Measurements from ENCODE around the gene BRME1.

Gene BRME1

DNA sequence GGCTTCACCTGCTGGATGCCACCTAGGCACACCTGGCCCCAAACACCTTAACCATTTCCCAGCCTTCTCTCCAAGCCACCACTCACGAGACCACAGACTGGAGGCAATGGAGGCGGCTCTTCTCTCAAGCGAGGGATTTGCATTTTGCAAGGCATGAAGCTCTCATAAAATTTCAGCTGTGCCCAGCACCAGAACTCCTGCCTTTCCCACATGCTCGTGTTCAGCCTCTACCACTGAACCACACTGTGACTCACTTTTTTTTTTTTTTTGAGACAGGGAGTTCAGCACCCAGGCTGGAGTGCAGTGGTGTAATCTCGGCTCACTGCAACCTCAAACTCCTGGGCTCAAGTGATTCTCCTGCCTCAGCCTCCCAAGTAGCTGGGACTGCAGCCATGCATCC, 18.4 kb downstream of the BRME1 start:
- H3K36me3 ChIP-seq (ENCODE audit: control insufficient read depth, insufficient read depth, low read length) = no peaks in the 10 kb centered on the region
- WGBS (ENCODE audit: insufficient coverage, insufficient read length) = no CpG with 5 or more reads among the region's 5 CpGs
- no peaks in the 10 kb centered on the region for H3K9me3 ChIP-seq (ENCODE audit: control insufficient read depth, insufficient read depth, low read length)
- H3K4me1 ChIP-seq (ENCODE audit: control insufficient read depth, insufficient read depth, low read length) = peaks cover 2% of the 10 kb centered on the region; the same call in 1 of the 2 replicates
- DNase-seq (ENCODE audit: low read depth, low spot score) = no peak
- H3K4me3 ChIP-seq (ENCODE audit: low read length) = no peak overlapping the region
- H3K27me3 ChIP-seq (ENCODE audit: control insufficient read depth, insufficient read depth, low read length) = no peaks in the 10 kb centered on the region
- no peak overlapping the region for H3K27ac ChIP-seq (ENCODE audit: low read length)

DNA sequence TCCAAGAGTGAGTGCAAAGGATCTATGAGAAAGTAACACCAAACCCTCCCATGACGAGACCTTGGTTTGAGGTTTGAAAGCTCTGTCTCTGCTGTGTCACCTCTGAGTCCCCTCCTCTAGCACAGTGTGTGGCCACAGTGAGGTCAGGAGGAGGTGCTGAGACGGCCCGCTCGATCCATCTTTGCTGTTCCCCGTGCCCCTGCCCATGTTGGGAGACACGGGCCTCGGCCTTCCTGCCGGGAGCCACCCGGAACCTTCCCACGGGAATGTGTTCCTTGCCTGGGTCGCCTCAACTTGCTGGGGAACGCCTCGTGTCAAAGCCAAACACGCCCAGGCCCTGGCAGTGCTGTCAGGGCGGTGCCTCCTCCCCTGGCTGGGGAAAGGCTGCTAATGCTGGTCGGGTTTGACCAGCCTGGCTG, 18.9 kb downstream of the BRME1 start:
- no peaks in the 10 kb centered on the region for H3K27me3 ChIP-seq (ENCODE audit: control insufficient read depth, insufficient read depth, low read length)
- H3K4me3 ChIP-seq (ENCODE audit: low read length) = no peak overlapping the region
- H3K4me1 ChIP-seq (ENCODE audit: control insufficient read depth, insufficient read depth, low read length) = peaks cover 3% of the 10 kb centered on the region; the same call in 1 of the 2 replicates
- H3K9me3 ChIP-seq (ENCODE audit: control insufficient read depth, insufficient read depth, low read length) = no peaks in the 10 kb centered on the region
- H3K36me3 ChIP-seq (ENCODE audit: control insufficient read depth, insufficient read depth, low read length) = no peaks in the 10 kb centered on the region
- no peak for DNase-seq (ENCODE audit: low read depth, low spot score)
- no CpG with 5 or more reads among the region's 16 CpGs for WGBS (ENCODE audit: insufficient coverage, insufficient read length)
- H3K27ac ChIP-seq (ENCODE audit: low read length) = no peak overlapping the region

DNA sequence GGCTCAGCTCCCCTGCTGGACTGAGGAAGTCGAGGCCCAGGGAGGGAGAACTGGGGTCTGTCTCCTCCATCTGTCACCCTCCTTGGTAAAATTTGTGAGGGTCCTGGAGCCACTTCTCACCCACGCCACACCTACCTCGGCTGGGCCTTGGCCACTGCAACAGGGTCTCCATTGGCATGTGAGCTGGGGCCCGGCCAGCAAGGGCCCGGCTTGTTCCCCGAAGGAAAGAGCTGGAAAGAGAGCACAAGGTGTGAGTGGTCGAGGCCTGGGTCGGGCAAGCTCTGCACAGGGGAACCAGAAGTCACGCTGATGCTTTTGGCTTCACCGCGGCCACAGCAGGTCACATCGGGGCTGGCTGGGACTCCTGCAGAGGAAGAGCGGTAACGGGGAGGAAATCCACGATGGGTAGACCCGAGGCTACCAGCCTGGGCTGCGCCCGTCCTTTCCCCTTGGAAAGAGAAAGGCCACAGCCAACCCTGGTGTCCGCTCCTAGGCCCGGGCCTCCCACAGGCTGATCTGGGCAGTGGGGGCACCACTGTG, 20.0 kb downstream of the BRME1 start:
- H3K4me1 ChIP-seq (ENCODE audit: control insufficient read depth, insufficient read depth, low read length) = peaks cover 9% of the 10 kb centered on the region; the same call in 1 of the 2 replicates
- H3K27me3 ChIP-seq (ENCODE audit: control insufficient read depth, insufficient read depth, low read length) = no peaks in the 10 kb centered on the region
- WGBS (ENCODE audit: insufficient coverage, insufficient read length) = no CpG with 5 or more reads among the region's 20 CpGs
- no peak overlapping the region for H3K27ac ChIP-seq (ENCODE audit: low read length)
- H3K36me3 ChIP-seq (ENCODE audit: control insufficient read depth, insufficient read depth, low read length) = no peaks in the 10 kb centered on the region
- H3K9me3 ChIP-seq (ENCODE audit: control insufficient read depth, insufficient read depth, low read length) = no peaks in the 10 kb centered on the region
- no peak overlapping the region for H3K4me3 ChIP-seq (ENCODE audit: low read length)
- DNase-seq (ENCODE audit: low read depth, low spot score) = no peak

DNA sequence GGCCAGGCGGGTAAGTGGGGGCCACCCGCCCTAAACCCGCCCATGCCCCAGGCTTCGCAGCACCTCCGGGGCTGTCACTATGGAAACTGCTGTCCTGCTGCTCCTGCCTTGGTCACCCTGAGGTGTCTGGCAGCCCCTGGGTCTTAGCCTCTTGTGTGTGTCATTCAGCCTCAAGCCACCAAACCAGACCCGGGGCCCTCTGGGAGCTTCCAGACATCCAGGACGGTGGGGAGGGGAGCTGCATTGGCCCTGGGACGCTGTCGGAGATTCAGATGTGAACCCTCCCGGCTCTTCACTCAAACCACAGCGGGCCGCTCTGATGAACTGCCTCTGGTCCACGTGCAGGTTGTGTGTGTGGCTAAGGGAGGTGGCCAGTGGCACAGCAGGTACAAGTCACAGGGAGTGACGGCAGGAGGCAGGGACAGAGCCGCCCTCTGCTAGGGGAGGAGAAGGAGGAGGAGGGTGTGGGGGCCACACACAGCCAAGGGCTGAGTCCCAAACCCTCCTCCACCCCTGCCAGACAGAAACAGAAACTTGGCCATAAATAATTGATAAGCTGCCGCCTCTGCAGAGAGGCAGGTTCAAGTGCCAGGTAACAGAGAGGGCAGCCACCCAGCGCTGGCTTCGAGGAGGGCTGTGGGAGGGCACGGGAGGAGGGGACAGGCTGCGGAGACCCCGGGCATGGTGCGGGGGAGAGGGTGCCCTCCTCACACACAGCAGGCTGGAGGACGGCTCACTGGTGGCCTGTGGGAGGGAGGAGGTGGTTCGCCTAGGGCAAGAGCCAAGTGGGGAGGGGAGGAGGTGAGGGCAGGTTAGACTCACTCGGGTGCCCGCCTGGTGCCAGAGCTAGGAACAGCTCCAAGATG, 21.0 kb downstream of the BRME1 start:
- Histone ChIP-seq H3K4me1 (ENCODE audit: control insufficient read depth, insufficient read depth, low read length) (peaks cover 15% of the 10 kb centered on the region), H3K36me3 (ENCODE audit: control insufficient read depth, insufficient read depth, low read length) (no peaks in the 10 kb centered on the region)

DNA sequence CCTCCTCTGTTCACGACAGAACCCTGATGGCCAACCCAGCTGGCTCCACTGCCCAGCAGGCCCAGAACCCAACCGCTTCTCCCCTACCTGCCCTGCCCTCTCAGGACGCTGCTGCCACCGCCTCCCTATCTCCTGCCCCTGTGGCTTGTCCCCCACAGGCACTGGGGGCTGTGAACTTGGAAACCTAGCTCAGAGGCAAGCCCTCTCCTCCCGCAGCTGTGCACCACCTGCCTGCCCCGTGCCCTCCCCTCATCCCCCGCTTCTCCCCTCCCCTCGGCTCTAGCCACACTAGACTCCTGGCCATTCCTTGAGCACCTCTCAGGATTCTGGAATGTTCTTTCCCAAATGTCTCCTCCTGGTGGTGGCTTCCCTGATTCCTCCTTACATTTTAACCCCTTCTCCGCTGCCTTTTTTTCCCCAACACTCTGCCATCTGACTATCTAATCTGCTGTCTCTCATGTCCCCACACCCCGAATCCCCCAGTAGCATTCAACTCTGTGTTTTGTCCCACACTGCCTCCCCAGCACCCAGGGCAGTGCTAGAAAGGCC, 22.3 kb downstream of the BRME1 start:
- peaks cover 15% of the 10 kb centered on the region for H3K4me1 ChIP-seq (ENCODE audit: control insufficient read depth, insufficient read depth, low read length)
- no peaks in the 10 kb centered on the region for H3K9me3 ChIP-seq (ENCODE audit: control insufficient read depth, insufficient read depth, low read length)
- H3K27me3 ChIP-seq (ENCODE audit: control insufficient read depth, insufficient read depth, low read length) = no peaks in the 10 kb centered on the region
- no peak overlapping the region for H3K4me3 ChIP-seq (ENCODE audit: low read length)
- no peak overlapping the region for H3K27ac ChIP-seq (ENCODE audit: low read length)
- no peaks in the 10 kb centered on the region for H3K36me3 ChIP-seq (ENCODE audit: control insufficient read depth, insufficient read depth, low read length)
- DNase-seq (ENCODE audit: low read depth, low spot score) = no peak
- no CpG with 5 or more reads among the region's 10 CpGs for WGBS (ENCODE audit: insufficient coverage, insufficient read length)

More for the DNA sequence above, 21.0 kb downstream of the BRME1 start:
- WGBS (ENCODE audit: insufficient coverage, insufficient read length) = no CpG with 5 or more reads among the region's 26 CpGs
- H3K4me3 ChIP-seq (ENCODE audit: low read length) = no peak overlapping the region
- H3K9me3 ChIP-seq (ENCODE audit: control insufficient read depth, insufficient read depth, low read length) = no peaks in the 10 kb centered on the region
- H3K27me3 ChIP-seq (ENCODE audit: control insufficient read depth, insufficient read depth, low read length) = no peaks in the 10 kb centered on the region
- DNase-seq (ENCODE audit: low read depth, low spot score) = no peak
- no peak overlapping the region for H3K27ac ChIP-seq (ENCODE audit: low read length)

DNA sequence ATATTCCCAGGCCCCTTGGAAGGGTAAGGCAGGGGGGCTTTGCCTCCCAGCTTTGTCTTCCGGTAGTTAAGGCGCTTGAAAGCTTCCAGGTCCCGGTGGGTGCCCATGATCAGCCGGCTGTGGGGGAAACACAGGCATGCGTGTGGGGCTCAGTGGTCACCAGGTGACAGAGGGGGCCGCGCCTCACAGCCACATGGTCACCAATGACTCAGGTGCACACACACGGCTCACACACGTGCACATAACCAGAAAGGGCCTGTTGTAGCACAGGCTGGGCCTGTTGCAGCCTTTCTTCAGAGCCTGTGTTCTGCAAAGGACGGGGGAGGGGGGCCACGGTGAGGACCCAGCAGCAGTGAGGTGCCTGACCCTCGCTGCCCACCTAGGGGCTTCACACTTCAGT, 23.1 kb downstream of the BRME1 start:
- no peaks in the 10 kb centered on the region for H3K27me3 ChIP-seq (ENCODE audit: control insufficient read depth, insufficient read depth, low read length)
- WGBS (ENCODE audit: insufficient coverage, insufficient read length) = no CpG with 5 or more reads among the region's 12 CpGs
- H3K9me3 ChIP-seq (ENCODE audit: control insufficient read depth, insufficient read depth, low read length) = no peaks in the 10 kb centered on the region
- H3K4me1 ChIP-seq (ENCODE audit: control insufficient read depth, insufficient read depth, low read length) = peaks cover 15% of the 10 kb centered on the region
- no peak overlapping the region for H3K4me3 ChIP-seq (ENCODE audit: low read length)
- H3K36me3 ChIP-seq (ENCODE audit: control insufficient read depth, insufficient read depth, low read length) = no peaks in the 10 kb centered on the region
- no peak for DNase-seq (ENCODE audit: low read depth, low spot score)
- no peak overlapping the region for H3K27ac ChIP-seq (ENCODE audit: low read length)

DNA sequence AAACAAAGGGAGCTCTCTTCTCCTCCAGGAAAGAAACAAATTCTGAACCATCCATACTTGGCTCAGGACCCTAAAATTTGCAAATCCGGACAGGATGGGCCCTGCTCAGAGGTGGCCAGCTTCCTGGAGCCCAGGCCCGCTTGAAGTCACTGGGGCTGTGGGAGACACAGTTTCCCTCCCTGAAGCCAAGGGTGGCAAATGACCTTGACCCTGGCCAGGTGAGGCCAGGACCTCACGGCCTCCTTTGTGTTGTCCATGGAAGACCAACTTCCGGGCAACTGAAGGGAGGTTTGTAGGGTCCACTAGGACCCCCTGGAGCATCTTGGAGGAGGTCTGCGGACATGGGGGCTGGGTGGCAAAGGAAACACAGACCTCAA, 23.5 kb downstream of the BRME1 start:
- WGBS (ENCODE audit: insufficient coverage, insufficient read length) = no CpG with 5 or more reads among the region's 5 CpGs
- H3K4me3 ChIP-seq (ENCODE audit: low read length) = no peak overlapping the region
- H3K27me3 ChIP-seq (ENCODE audit: control insufficient read depth, insufficient read depth, low read length) = no peaks in the 10 kb centered on the region
- DNase-seq (ENCODE audit: low read depth, low spot score) = no peak
- H3K36me3 ChIP-seq (ENCODE audit: control insufficient read depth, insufficient read depth, low read length) = no peaks in the 10 kb centered on the region
- H3K27ac ChIP-seq (ENCODE audit: low read length) = no peak overlapping the region
- H3K9me3 ChIP-seq (ENCODE audit: control insufficient read depth, insufficient read depth, low read length) = no peaks in the 10 kb centered on the region
- H3K4me1 ChIP-seq (ENCODE audit: control insufficient read depth, insufficient read depth, low read length) = peaks cover 15% of the 10 kb centered on the region

DNA sequence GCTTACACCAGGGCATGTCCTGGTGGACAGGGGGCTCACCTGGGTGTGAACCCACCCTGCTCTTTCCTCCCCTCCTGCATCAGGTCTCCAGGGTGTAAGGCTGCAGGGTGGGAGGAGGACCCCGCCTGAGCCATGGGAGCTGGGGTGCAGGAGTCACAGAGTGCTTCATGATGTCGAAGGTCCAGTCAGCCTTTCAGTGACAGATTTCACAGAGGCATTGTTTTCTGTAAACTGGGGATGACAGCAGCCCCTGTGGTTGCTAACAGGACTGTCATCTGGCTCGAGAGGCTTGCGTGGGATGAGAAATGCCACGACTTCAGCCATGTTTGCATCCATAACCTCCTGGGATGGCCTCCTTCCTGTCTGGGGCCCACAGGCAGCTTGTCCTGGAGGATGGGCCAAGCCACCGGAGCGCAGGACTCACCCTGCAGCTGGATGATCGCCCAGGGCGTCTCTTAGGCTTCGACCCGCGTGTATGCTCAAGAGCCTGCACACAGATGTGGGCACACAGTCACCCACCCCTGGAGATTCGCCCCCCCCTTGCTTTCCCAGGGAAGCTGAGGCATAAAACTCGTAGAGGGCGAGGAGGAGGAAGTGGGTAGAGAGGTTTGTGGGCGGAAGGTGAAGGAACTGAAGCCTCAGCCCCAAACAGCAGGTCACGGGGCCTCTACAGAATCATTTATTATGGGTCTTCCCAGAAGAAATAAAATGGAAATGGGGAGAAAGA, 24.1 kb downstream of the BRME1 start:
- H3K9me3 ChIP-seq (ENCODE audit: control insufficient read depth, insufficient read depth, low read length) = no peaks in the 10 kb centered on the region
- H3K36me3 ChIP-seq (ENCODE audit: control insufficient read depth, insufficient read depth, low read length) = no peaks in the 10 kb centered on the region
- DNase-seq (ENCODE audit: low read depth, low spot score) = no peak
- H3K27me3 ChIP-seq (ENCODE audit: control insufficient read depth, insufficient read depth, low read length) = no peaks in the 10 kb centered on the region
- H3K4me1 ChIP-seq (ENCODE audit: control insufficient read depth, insufficient read depth, low read length) = peaks cover 15% of the 10 kb centered on the region
- no CpG with 5 or more reads among the region's 17 CpGs for WGBS (ENCODE audit: insufficient coverage, insufficient read length)
- H3K27ac ChIP-seq (ENCODE audit: low read length) = no peak overlapping the region
- no peak overlapping the region for H3K4me3 ChIP-seq (ENCODE audit: low read length)

DNA sequence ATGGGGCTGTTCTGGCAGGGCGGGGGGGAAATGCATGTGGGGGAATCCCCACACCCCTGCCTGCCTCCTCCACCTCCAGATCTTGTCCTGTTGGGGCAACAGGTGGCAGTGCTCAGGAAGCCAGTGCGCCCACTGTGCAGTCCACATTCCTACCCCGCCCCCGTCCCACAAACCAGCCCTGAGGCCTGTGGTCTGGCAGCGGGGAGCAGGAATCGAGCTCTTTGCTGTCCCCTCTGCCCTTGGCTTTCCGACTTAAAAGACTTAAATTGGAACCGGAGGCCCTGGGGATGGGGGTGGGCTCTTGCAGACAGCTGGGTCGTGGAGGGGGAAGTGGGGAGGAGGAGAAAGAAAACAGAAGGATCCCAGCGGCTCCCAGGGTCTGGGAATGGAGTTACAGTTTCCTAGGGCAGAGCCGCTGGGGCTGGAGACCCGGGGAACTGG, 24.6 kb downstream of the BRME1 start:
- H3K27ac ChIP-seq (ENCODE audit: low read length) = no peak overlapping the region
- peaks cover 15% of the 10 kb centered on the region for H3K4me1 ChIP-seq (ENCODE audit: control insufficient read depth, insufficient read depth, low read length)
- DNase-seq (ENCODE audit: low read depth, low spot score) = no peak
- no CpG with 5 or more reads among the region's 12 CpGs for WGBS (ENCODE audit: insufficient coverage, insufficient read length)
- no peaks in the 10 kb centered on the region for H3K27me3 ChIP-seq (ENCODE audit: control insufficient read depth, insufficient read depth, low read length)
- H3K9me3 ChIP-seq (ENCODE audit: control insufficient read depth, insufficient read depth, low read length) = no peaks in the 10 kb centered on the region
- H3K36me3 ChIP-seq (ENCODE audit: control insufficient read depth, insufficient read depth, low read length) = no peaks in the 10 kb centered on the region
- no peak overlapping the region for H3K4me3 ChIP-seq (ENCODE audit: low read length)
